Measurements from ENCODE around the gene GTF2E1.
"Not testable (repeated sequence)": the region's sequence is repeated elsewhere in the genome, so short reads cannot be mapped to it uniquely, and the experiment has no call there.

The GTF2E1 gene

GRCh38 chr3:120769436-120769835 is 26.9 kb downstream of the GTF2E1 start:
- H3K27ac ChIP-seq (ENCODE audit: low read depth, low read length) = no peak overlapping the region
- no peak overlapping the region for H3K4me3 ChIP-seq (ENCODE audit: low read depth in 1 of 2, low read length in 2 of 2)
- no peaks in the 10 kb centered on the region for H3K27me3 ChIP-seq (ENCODE audit: control insufficient read depth in 1 of 2, insufficient read depth in 2 of 2, low read length in 2 of 2)
- no peak overlapping the region for H3K9ac ChIP-seq (ENCODE audit: low read depth in 1 of 2, low read length in 2 of 2)
- peaks cover 4 to 12% of the 10 kb centered on the region in 2 donors for H3K36me3 ChIP-seq (ENCODE audit: control insufficient read depth in 1 of 2, insufficient read depth in 2 of 2, low read length in 2 of 2)
- no peaks in the 10 kb centered on the region for H3K4me1 ChIP-seq (ENCODE audit: control insufficient read depth in 1 of 2, insufficient read depth in 2 of 2, low read length in 2 of 2)
- no peaks in the 10 kb centered on the region for H3K9me3 ChIP-seq (ENCODE audit: control insufficient read depth in 1 of 2, low read length in 2 of 2)

- H3K27me3 ChIP-seq (ENCODE audit: control insufficient read depth in 1 of 2, insufficient read depth in 2 of 2, low read length in 2 of 2) = no peaks in the 10 kb centered on the region
- H3K36me3 ChIP-seq (ENCODE audit: control insufficient read depth in 1 of 2, insufficient read depth in 2 of 2, low read length in 2 of 2) = peaks cover 4 to 24% of the 10 kb centered on the region in 2 donors
- no peak overlapping the region for H3K27ac ChIP-seq (ENCODE audit: low read depth, low read length)
- no peak overlapping the region for H3K4me3 ChIP-seq (ENCODE audit: low read depth in 1 of 2, low read length in 2 of 2)
- no peaks in the 10 kb centered on the region for H3K9me3 ChIP-seq (ENCODE audit: control insufficient read depth in 1 of 2, low read length in 2 of 2)
- no peak overlapping the region for H3K9ac ChIP-seq (ENCODE audit: low read depth in 1 of 2, low read length in 2 of 2)
- H3K4me1 ChIP-seq (ENCODE audit: control insufficient read depth in 1 of 2, insufficient read depth in 2 of 2, low read length in 2 of 2) = no peaks in the 10 kb centered on the region
These were observed 28.3 kb downstream of the GTF2E1 start for GRCh38 chr3:120770891-120771290.

- no peak overlapping the region for H3K4me3 ChIP-seq (ENCODE audit: low read depth in 1 of 2, low read length in 2 of 2)
- H3K9me3 ChIP-seq (ENCODE audit: control insufficient read depth in 1 of 2, low read length in 2 of 2) = no peaks in the 10 kb centered on the region
- no peak overlapping the region for H3K9ac ChIP-seq (ENCODE audit: low read depth in 1 of 2, low read length in 2 of 2)
- H3K27ac ChIP-seq (ENCODE audit: low read depth, low read length) = no peak overlapping the region
- no peaks in the 10 kb centered on the region for H3K4me1 ChIP-seq (ENCODE audit: control insufficient read depth in 1 of 2, insufficient read depth in 2 of 2, low read length in 2 of 2)
- peaks cover 7 to 32% of the 10 kb centered on the region in 2 donors for H3K36me3 ChIP-seq (ENCODE audit: control insufficient read depth in 1 of 2, insufficient read depth in 2 of 2, low read length in 2 of 2)
- H3K27me3 ChIP-seq (ENCODE audit: control insufficient read depth in 1 of 2, insufficient read depth in 2 of 2, low read length in 2 of 2) = no peaks in the 10 kb centered on the region
These were observed 29.5 kb downstream of the GTF2E1 start for GRCh38 chr3:120772081-120772480.

GRCh38 chr3:120773932-120774331 is 31.4 kb downstream of the GTF2E1 start:
- H3K9me3 ChIP-seq (ENCODE audit: control insufficient read depth in 1 of 2, low read length in 2 of 2) = no peaks in the 10 kb centered on the region
- no peaks in the 10 kb centered on the region for H3K27me3 ChIP-seq (ENCODE audit: control insufficient read depth in 1 of 2, insufficient read depth in 2 of 2, low read length in 2 of 2)
- no peak overlapping the region for H3K27ac ChIP-seq (ENCODE audit: low read depth, low read length)
- peaks cover 7 to 38% of the 10 kb centered on the region in 2 donors for H3K36me3 ChIP-seq (ENCODE audit: control insufficient read depth in 1 of 2, insufficient read depth in 2 of 2, low read length in 2 of 2)
- no peaks in the 10 kb centered on the region for H3K4me1 ChIP-seq (ENCODE audit: control insufficient read depth in 1 of 2, insufficient read depth in 2 of 2, low read length in 2 of 2)
- H3K9ac ChIP-seq (ENCODE audit: low read depth in 1 of 2, low read length in 2 of 2) = no peak overlapping the region
- H3K4me3 ChIP-seq (ENCODE audit: low read depth in 1 of 2, low read length in 2 of 2) = no peak overlapping the region

GRCh38 chr3:120775411-120775810 is 32.9 kb downstream of the GTF2E1 start:
- Histone ChIP-seq H3K4me3 (ENCODE audit: low read depth in 1 of 2, low read length in 2 of 2) (no peak overlapping the region), H3K9me3 (ENCODE audit: control insufficient read depth in 1 of 2, low read length in 2 of 2) (no peaks in the 10 kb centered on the region), H3K9ac (ENCODE audit: low read depth in 1 of 2, low read length in 2 of 2) (no peak overlapping the region), H3K4me1 (ENCODE audit: control insufficient read depth in 1 of 2, insufficient read depth in 2 of 2, low read length in 2 of 2) (no peaks in the 10 kb centered on the region), H3K36me3 (ENCODE audit: control insufficient read depth in 1 of 2, insufficient read depth in 2 of 2, low read length in 2 of 2) (peaks cover 7 to 41% of the 10 kb centered on the region in 2 donors), H3K27ac (ENCODE audit: low read depth, low read length) (no peak overlapping the region), H3K27me3 (ENCODE audit: control insufficient read depth in 1 of 2, insufficient read depth in 2 of 2, low read length in 2 of 2) (no peaks in the 10 kb centered on the region)

- Histone ChIP-seq H3K36me3 (ENCODE audit: control insufficient read depth in 1 of 2, insufficient read depth in 2 of 2, low read length in 2 of 2) (peaks cover 10 to 44% of the 10 kb centered on the region in 2 donors), H3K27ac (ENCODE audit: low read depth, low read length) (no peak overlapping the region), H3K9me3 (ENCODE audit: control insufficient read depth in 1 of 2, low read length in 2 of 2) (no peaks in the 10 kb centered on the region), H3K4me1 (ENCODE audit: control insufficient read depth in 1 of 2, insufficient read depth in 2 of 2, low read length in 2 of 2) (no peaks in the 10 kb centered on the region), H3K27me3 (ENCODE audit: control insufficient read depth in 1 of 2, insufficient read depth in 2 of 2, low read length in 2 of 2) (no peaks in the 10 kb centered on the region), H3K4me3 (ENCODE audit: low read depth in 1 of 2, low read length in 2 of 2) (no peak overlapping the region), H3K9ac (ENCODE audit: low read depth in 1 of 2, low read length in 2 of 2) (no peak overlapping the region)
These were observed 36.2 kb downstream of the GTF2E1 start for GRCh38 chr3:120778776-120779175.

GRCh38 chr3:120780977-120781376 is 38.4 kb downstream of the GTF2E1 start:
- H3K9me3 ChIP-seq (ENCODE audit: control insufficient read depth in 1 of 2, low read length in 2 of 2) = no peaks in the 10 kb centered on the region
- peaks cover 10 to 29% of the 10 kb centered on the region in 2 donors for H3K36me3 ChIP-seq (ENCODE audit: control insufficient read depth in 1 of 2, insufficient read depth in 2 of 2, low read length in 2 of 2)
- no peak overlapping the region for H3K4me3 ChIP-seq (ENCODE audit: low read depth in 1 of 2, low read length in 2 of 2)
- H3K9ac ChIP-seq (ENCODE audit: low read depth in 1 of 2, low read length in 2 of 2) = no peak overlapping the region
- H3K4me1 ChIP-seq (ENCODE audit: control insufficient read depth in 1 of 2, insufficient read depth in 2 of 2, low read length in 2 of 2) = no peaks in the 10 kb centered on the region
- no peak overlapping the region for H3K27ac ChIP-seq (ENCODE audit: low read depth, low read length)
- H3K27me3 ChIP-seq (ENCODE audit: control insufficient read depth in 1 of 2, insufficient read depth in 2 of 2, low read length in 2 of 2) = no peaks in the 10 kb centered on the region

- H3K9ac ChIP-seq (ENCODE audit: low read depth in 1 of 2, low read length in 2 of 2); H3K27me3 ChIP-seq (ENCODE audit: control insufficient read depth in 1 of 2, insufficient read depth in 2 of 2, low read length in 2 of 2); H3K4me3 ChIP-seq (ENCODE audit: low read depth in 1 of 2, low read length in 2 of 2); H3K4me1 ChIP-seq (ENCODE audit: control insufficient read depth in 1 of 2, insufficient read depth in 2 of 2, low read length in 2 of 2); H3K27ac ChIP-seq (ENCODE audit: low read depth, low read length); H3K9me3 ChIP-seq (ENCODE audit: control insufficient read depth in 1 of 2, low read length in 2 of 2): not testable (repeated sequence)
- peaks cover 7 to 11% of the 10 kb centered on the region in 2 donors for H3K36me3 ChIP-seq (ENCODE audit: control insufficient read depth in 1 of 2, insufficient read depth in 2 of 2, low read length in 2 of 2)
These were observed 43.3 kb downstream of the GTF2E1 start for GRCh38 chr3:120785832-120786231.

GRCh38 chr3:120791010-120791409 is 48.5 kb downstream of the GTF2E1 start:
- Histone ChIP-seq H3K27me3 (ENCODE audit: control insufficient read depth in 1 of 2, insufficient read depth in 2 of 2, low read length in 2 of 2) (no peaks in the 10 kb centered on the region), H3K27ac (ENCODE audit: low read depth, low read length) (no peak overlapping the region), H3K9me3 (ENCODE audit: control insufficient read depth in 1 of 2, low read length in 2 of 2) (no peaks in the 10 kb centered on the region), H3K4me3 (ENCODE audit: low read depth in 1 of 2, low read length in 2 of 2) (no peak overlapping the region), H3K9ac (ENCODE audit: low read depth in 1 of 2, low read length in 2 of 2) (no peak overlapping the region), H3K36me3 (ENCODE audit: control insufficient read depth in 1 of 2, insufficient read depth in 2 of 2, low read length in 2 of 2) (no peaks in the 10 kb centered on the region), H3K4me1 (ENCODE audit: control insufficient read depth in 1 of 2, insufficient read depth in 2 of 2, low read length in 2 of 2) (no peaks in the 10 kb centered on the region)

GRCh38 chr3:120791913-120792312 is 49.4 kb downstream of the GTF2E1 start:
- Histone ChIP-seq H3K9me3 (ENCODE audit: control insufficient read depth in 1 of 2, low read length in 2 of 2) (no peaks in the 10 kb centered on the region), H3K4me3 (ENCODE audit: low read depth in 1 of 2, low read length in 2 of 2) (no peak overlapping the region), H3K36me3 (ENCODE audit: control insufficient read depth in 1 of 2, insufficient read depth in 2 of 2, low read length in 2 of 2) (no peaks in the 10 kb centered on the region), H3K27ac (ENCODE audit: low read depth, low read length) (no peak overlapping the region), H3K9ac (ENCODE audit: low read depth in 1 of 2, low read length in 2 of 2) (no peak overlapping the region), H3K4me1 (ENCODE audit: control insufficient read depth in 1 of 2, insufficient read depth in 2 of 2, low read length in 2 of 2) (peaks cover 4 to 9% of the 10 kb centered on the region in 2 donors), H3K27me3 (ENCODE audit: control insufficient read depth in 1 of 2, insufficient read depth in 2 of 2, low read length in 2 of 2) (no peaks in the 10 kb centered on the region)

GRCh38 chr3:120793601-120794000 is 51.1 kb downstream of the GTF2E1 start:
- peaks cover 4 to 14% of the 10 kb centered on the region in 2 donors for H3K4me1 ChIP-seq (ENCODE audit: control insufficient read depth in 1 of 2, insufficient read depth in 2 of 2, low read length in 2 of 2)
- no peaks in the 10 kb centered on the region for H3K27me3 ChIP-seq (ENCODE audit: control insufficient read depth in 1 of 2, insufficient read depth in 2 of 2, low read length in 2 of 2)
- H3K9ac ChIP-seq (ENCODE audit: low read depth in 1 of 2, low read length in 2 of 2) = no peak overlapping the region
- no peak overlapping the region for H3K4me3 ChIP-seq (ENCODE audit: low read depth in 1 of 2, low read length in 2 of 2)
- H3K36me3 ChIP-seq (ENCODE audit: control insufficient read depth in 1 of 2, insufficient read depth in 2 of 2, low read length in 2 of 2) = no peaks in the 10 kb centered on the region
- no peaks in the 10 kb centered on the region for H3K9me3 ChIP-seq (ENCODE audit: control insufficient read depth in 1 of 2, low read length in 2 of 2)
- no peak overlapping the region for H3K27ac ChIP-seq (ENCODE audit: low read depth, low read length)
